HG02840 (cell line): ENCODE measurements around the gene TNKS1BP1.
"Not testable (repeated sequence)": the region's sequence is repeated elsewhere in the genome, so short reads cannot be mapped to it uniquely, and the experiment has no call there.

Experiments
- ATAC-seq: cut with Tn5 transposase; IDR thresholded peaks from one replicate; pipeline ENCODE4 v1.9.1; 2021; ENCODE audit warnings: mild to moderate bottlenecking, moderate library complexity, moderate number of reproducible peaks; ENCODE audit not compliant: unreplicated experiment, low FRiP score

Gene TNKS1BP1

DNA sequence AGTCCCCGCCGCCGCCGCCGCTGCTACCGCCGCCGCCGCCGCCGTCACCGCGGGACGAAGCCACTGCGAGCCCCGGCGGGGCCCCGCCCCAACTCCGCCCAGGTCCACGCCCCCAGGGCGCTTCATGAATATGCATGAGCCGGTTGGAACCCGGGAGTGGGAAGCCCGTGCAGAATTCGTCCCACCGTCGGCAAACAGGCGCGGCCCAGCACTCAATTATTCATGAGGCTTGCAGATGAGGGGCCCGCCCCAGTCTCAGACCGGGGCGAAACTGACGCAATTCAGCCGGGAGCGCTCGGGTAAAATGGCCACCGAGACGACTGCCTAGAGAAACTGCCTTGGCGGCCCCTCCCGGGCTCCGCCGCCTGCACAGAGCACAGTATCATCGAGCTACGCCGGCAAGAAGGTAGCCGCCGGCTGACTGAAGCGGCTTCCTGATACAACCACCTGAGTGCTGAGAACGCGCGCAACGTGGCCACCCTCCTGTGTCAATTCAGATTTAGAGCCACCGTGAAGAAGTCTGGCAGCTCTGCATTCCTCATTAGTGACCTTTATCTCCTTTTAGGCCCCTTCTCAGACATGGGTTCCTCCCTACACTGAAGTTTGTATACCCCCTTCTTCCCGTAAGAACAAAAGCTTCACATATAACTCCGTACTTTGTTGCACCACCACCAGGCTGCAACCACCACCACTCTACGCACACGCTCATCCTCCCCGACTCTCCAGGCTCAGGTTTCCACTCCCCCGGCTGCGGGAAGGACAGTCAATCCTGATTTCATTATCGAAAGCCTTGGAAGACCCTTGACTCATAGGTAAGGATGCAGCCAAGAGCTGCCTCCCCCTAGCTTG, at the start of gene TNKS1BP1:
TSS of gene TNKS1BP1 (minus strand) at position 67 of the 849 bp plus-strand sequence. CDS start 3,067 bp downstream, outside the sequence.
- peak; percentile 91 for ATAC-seq

- ATAC-seq, result no peak
Observed at GRCh38 chr11:57373146-57373545, 48.4 kb upstream of the TNKS1BP1 start.

DNA sequence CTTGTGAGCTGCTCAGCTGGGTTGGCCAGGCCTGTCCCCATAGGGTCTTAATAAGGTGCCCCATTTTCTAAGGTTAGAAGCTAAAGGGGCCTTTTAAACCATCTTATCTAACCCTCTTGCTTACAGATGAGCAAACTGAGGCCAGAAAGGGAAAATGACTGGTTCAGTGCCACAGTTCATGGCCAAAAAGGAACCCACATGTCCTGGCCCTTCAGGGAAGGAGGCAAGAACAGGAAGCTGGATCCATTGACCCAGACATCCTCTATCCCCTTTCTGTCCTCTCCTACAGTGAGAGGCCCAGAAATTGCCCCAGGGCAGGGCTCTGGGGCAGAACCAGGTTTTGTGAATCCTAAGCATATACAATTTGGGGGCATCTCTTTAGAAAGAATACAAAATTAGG, 46.2 kb upstream of the TNKS1BP1 start:
- ATAC-seq, result no peak

DNA sequence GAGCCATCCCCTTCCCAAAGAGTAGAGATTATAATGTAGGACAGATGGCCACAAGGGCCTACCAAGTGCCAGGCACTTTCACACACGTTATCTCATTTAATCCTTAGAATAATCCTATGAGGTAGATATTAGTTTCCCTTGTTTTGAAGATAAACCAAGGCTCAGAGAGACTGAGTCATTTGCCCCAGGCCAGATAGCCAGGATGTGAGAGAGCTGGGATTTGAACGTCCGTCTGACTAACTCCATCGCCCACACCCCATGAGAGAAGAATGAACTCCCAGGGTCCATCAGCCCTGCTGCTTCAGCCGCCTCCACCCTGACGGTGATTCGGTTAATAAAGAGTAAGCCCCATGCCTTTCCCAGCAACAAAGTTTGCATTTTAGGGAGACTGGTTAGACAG, 45.5 kb upstream of the TNKS1BP1 start:
- ATAC-seq, result no peak

DNA sequence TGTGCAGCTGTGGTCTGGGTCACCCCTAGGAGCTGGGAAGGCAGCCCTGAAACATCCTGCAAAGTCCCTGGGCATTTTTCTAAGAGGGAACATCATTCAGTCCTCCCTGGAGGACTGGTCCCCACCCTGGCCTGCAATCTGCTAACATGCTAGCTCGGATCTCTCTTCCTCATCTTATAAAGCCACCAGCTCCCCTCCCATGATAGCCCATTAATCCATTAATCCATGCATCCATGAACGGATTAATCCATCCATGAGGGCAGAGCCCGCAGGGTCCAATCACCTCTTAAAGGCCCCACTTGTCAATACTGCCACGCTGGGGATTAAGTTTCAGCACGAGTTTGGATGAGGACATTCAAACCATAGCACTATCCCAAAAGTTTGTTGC, 44.1 kb upstream of the TNKS1BP1 start:
- ATAC-seq, result no peak

- no peak for ATAC-seq
Observed at GRCh38 chr11:57368106-57368844, 43.5 kb upstream of the TNKS1BP1 start.

- ATAC-seq, result no peak
Observed at GRCh38 chr11:57364851-57365660, 40.3 kb upstream of the TNKS1BP1 start.

DNA sequence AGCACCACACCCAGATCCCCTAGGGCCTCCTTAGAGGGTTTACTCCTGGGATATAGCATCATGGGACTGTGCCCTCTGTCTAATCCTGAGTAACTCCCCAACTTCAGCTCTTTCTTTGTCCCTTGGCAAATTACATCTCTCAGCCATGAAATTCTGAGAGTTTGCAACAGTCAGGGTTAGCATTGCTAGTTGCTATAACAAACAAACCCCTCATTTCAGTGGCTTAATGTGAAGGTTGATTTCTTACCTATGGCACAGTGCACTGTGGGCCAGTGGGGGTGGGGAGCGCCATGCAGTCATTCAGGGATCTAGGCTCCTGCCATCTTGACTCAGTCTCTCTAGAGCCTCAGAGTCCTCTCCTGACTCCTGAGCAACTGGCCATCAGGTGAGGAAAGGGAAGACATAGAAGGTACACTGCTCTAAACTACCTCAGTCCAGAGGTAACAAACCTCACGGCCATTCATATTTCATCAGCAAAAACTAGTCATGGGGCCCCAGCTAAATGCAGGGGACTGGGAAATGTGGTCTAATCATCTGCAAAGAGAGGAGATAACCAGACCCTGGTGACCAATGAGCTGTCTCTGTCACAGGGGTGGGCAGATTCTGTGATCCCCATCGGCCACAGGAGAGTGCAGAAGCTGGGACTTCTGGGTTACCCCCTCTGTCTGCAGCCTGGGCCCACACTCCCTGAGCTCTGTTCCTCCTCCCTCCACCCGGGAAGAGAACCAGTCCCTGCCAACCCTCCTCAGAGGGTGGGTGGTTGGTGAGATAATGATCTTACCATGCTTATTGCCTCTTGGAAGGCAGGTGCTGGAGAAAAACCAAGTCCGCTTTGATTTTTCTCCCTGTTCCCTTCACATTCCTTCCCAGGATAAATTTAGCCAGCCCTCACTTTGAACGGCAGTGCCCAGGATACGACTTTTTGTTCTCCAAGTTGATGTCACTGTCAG, 38.7 kb upstream of the TNKS1BP1 start:
- no peak for ATAC-seq

GRCh38 chr11:57361926-57362325, 37.2 kb upstream of the TNKS1BP1 start:
- ATAC-seq, result no peak

DNA sequence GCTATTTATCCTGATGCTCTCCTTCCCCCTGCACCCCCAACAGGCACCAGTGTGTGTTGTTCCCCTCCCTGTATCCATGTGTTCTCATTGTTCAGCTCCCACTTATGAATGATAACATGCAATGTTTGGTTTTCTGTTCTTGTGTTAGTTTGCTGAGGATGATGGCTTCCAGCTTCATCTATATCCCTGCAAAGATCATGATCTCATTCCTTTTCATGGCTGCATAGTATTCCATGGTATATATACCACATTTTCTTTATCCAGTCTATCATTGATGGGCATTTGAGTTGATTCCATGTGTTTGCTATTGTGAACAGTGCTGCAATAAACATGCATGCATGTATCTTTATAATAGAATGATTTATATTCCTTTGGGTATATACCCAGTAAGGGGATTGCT, 36.7 kb upstream of the TNKS1BP1 start:
- ATAC-seq, result not testable (repeated sequence)

GRCh38 chr11:57360991-57361390, 36.2 kb upstream of the TNKS1BP1 start:
- no peak for ATAC-seq

DNA sequence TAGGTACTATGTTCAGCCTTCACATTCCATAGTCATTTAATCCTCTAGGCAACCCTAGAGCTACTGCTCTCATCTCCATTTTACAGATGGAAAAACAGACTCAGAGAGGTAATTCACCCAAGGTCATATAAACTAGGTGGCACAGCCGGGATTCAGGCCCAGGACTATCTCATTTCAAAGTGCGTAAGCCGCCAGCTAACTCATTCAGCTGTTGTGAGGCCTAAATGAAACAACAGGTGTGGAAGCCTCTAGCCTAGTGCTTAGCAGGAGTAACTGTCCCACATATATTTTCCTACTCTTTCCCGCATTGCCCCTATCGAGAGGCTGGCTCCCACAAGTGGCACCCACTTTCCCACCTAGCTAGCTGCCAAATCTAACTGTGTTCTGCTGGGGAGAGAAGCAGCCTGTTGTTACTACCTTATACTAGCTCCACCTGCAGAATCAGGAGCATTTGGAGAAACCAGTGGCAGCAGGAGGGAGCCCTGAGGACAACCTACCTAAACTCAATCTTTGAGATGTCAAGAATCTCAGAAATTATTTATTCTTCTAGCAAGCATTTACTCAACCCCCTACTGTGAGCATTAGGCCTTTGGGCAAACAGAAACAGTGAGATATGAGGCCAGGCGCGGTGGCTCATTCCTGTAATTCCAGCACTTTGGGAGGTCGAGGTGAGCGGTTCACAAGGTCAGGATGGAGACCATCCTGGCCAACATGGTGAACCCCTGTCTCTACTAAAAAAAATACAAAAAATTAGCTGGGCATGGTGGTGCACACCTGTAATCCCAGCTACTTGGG, 35.3 kb upstream of the TNKS1BP1 start:
- ATAC-seq, result no peak

DNA sequence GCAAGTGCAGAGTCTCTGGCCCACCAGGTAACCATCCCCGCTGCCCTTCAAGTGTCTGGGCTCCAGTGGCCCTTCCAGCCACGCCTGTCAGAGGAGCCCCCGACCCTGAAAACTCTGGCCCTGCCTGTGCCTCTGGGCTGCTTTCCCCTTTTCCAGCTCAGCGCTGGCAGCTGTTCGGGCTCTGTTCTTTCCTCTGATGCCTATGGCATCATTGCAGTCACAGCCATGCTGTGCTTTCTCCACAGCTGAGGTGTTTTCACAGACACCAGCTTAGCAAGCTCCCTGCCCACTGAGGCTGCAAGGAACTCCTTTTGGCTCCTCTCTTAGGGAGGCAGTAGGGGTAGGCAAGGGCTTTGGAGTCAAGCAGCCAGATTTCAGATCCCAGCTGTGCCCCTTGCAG, 34.6 kb upstream of the TNKS1BP1 start:
- ATAC-seq, result no peak

- ATAC-seq, result no peak
Observed at GRCh38 chr11:57358991-57359390, 34.2 kb upstream of the TNKS1BP1 start.

DNA sequence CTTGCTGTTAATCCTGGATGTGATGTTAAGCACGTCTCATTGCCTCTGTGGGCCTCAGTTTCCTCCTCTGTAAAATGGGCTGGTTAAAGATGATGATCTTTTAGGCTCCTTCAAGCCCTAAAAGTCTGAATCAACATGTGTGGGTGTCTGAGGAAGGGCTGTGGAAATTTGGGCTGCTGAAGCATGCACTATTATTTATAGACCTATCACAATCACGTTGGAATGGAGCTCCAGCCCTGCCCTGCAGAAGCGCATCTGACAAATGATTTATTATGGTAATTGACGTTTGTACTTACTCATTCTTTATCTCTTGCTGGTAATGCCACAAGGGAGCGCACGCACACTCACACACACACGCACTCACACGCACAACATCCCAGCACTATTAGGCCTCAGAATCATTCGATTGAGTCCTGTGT, 33.8 kb upstream of the TNKS1BP1 start:
- no peak for ATAC-seq

DNA sequence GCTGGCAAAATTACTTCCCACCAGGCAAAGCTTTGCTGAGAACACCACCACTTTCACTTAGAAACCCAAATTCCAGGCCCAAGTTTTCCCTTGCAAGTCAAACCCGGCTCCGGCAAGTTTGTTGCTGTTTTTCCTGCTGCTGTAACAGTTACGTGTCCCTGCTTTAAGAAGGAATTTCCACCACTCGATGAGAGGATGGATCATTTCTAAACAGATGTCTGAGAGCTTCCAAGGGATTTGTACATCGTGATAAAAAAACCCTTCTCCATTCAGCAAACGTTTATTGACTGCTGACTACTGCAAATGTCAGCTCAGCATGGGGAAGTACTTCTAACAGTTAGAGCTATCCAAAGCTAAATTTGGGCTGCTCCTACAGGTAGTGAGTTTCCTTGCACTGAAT, 33.1 kb upstream of the TNKS1BP1 start:
- ATAC-seq, result no peak

- no peak for ATAC-seq
Observed at GRCh38 chr11:57357310-57357709, 32.6 kb upstream of the TNKS1BP1 start.

DNA sequence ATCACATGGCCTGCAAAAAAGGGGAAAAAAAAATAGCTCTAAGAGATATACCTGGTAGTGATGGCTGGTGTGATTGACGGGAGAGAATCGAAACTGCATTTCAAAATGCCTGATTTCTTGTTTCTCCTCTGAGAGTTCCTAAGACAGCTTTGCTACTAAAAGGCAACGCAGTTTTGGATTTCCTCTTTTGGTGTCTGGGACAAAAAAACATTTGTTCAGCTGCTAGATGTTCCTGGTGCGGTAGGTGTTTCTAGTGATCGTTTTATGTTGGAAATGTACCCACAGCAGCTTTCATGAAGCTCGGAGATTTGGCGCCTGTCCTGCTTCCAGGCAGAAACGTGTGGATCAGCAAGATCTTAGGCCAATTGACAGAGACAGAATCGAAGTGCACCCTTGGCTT, 31.5 kb upstream of the TNKS1BP1 start:
- ATAC-seq, result no peak

DNA sequence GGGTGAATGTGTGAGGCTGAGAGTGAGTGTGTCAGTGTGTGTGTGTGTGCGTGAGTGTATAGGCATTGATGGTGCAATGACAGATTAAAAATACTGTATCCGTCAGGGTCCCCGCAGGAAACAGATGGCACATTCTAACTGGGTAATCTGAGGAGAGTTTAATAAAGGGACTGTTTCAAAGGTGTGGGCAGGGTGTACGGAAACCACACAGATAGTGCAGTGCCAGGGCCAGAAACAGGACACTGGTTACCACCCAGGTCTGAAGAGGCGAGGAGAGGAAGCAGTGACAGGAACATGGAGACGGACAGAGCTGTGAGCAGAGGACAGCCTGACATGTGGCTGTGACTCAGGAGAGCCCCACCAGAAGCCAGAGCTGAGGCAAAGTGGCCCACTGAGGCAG, 29.9 kb upstream of the TNKS1BP1 start:
- ATAC-seq, result no peak
